K562 treated with DMSO at 1 percent for 24 hours (cell line): ENCODE data around the gene AGPAT2. TPM values are rescaled to one million over a fixed set of nuclear protein-coding genes. Genes with fewer than 3 reads are reported as not detected.

Experiments
- total RNA-seq: library from RNA; unstranded; fragments of 300-600 nt; gene quantifications from 2 replicates; pipeline ENCODE4 v1.2.3, GENCODE V29; 2022; ENCODE audit warnings: low read depth; ENCODE audit not compliant: insufficient read depth

AGPAT2 gene
- 78.2 and 86.1 TPM in 2 replicates for total RNA-seq

DNA sequence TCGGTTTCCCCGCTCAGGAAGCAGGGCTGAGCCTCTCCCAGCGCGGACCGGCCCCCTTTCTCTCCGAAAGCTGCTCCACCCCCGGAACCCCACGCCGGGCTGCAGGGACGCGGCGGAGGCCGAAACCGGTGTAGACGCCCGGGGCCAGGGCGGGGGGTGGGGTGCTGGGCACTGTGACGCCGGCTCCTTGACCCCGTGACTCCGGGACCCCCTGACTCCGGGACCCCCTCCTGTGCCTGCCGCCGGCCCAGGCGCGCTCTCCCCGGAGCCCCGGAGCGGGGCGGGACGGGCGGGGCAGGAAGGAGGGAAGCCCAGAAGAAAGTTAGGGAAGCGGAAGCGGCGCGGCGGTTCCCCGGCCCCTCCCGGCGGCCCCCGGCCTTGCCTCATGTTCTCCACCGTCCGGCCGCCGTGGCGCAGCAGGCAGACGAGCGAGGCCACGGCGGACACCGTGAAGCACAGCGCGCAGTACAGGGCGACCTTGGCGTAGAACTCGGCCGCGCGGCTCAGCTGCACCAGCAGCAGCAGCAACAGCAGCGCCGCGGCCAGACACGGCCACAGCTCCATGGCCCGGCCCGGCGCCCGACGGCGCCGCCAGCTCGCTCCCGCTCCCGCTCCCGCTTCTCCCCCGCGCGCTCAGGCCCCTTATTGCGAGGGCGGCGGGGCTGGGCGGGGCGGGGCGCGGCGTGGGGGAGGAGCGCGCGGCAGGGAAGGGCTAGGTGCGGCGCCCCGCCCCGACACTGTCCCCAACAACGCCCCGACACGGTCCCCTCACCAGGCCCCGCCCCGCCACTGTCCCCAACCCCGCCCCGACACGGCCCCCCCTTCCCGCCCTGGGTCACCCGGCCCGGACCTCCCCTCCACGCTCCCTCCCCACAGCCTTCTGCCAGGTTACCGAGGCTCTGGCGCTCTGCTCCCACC, at the start of gene AGPAT2:
TSS of gene AGPAT2 (minus strand) at position 664 of the 918 bp plus-strand sequence. CDS start at position 564, 100 bp downstream.

DNA sequence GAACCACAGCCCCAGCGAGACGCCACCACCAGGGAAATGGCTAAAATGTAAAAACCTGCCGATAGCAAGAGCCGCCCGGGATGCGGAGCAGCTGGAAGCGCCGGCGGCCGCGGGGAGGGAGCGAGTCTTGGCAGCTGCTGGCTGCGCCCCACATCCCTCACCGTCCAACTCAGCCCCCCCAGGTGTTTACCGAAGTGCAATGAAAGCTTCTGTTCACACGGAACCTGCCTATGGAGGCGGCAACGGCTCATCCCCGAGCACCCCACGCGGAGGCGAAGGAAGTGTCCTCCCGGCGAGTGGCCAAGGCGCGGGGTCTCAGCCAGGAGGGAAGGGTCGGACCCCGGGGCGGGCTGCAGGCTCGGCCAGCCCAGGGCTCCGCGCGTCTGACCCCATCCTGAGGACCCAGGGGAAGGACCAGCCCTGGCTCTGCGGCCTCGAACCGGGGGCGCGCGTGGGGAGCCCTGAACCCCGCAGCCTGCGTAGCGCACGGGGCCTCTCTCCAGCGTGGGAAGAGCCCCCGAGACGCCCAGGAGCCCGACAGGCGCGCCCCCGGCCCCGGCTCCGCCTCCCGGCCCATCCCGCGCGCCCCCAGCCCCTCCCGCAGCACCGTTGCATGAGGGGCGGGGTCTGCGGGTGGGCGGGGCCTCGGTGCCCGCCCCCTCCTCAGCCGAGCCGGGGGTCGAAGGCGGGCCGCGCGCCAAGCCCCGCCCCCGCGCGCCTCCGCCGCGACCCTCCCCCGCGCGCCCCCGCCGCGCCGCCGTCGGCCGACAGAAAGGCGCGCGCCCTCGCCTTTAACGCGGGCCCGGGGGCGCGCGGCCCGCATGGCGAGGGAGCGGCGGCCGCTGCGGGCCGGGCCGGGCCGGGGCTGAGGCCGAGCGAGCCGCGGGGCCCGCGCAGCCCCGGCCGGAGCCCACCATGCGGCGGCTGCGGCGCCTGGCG, 24.8 kb upstream of the AGPAT2 start, which contains the start of gene DIPK1B:
TSS of gene DIPK1B (plus strand) at position 822 of the 939 bp plus-strand sequence. CDS start at position 916, 94 bp downstream.

DNA sequence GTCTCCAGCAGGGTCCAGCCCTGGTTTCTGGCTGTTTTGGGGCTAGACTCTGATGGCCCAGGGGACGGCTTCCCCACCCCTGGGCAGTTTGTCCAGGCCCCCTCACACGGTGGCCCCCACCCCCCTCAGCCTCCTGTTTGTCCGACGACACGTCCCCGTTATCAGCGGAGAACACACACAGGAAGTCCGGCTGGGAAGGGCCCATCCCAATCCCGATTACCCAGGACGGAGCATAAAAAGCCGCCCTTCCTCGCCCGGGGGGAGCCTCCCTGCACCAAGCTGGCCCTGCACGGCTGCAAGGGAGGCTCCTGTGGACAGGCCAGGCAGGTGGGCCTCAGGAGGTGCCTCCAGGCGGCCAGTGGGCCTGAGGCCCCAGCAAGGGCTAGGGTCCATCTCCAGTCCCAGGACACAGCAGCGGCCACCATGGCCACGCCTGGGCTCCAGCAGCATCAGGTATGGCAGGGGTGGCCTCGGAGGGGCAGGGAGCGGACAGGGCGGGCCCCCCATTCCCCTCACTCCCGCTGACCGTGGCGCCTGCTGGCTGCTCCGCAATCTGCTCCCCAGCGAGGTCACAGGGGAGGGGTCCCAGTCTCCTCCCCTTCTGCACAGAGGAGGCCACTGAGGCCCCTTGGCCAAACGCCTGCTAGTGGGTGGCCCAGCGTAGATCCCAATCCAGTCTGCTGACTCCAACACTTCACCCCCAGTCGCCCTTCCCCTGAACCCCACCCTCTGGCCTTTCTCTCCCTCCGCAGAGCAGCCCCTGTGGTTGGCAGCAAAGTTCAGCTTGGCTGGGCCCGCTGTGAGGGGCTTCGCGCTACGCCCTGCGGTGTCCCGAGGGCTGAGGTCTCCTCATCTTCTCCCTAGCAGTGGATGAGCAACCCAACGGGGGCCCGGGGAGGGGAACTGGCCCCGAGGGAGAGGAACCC, 24.3 kb downstream of the AGPAT2 start, which contains the start of gene EGFL7:
TSS of gene EGFL7 (plus strand) at position 261 of the 926 bp plus-strand sequence. CDS start 5,367 bp downstream, outside the sequence.

Other genes starting within 250 kb of the AGPAT2 start
- 14.4 TPM in 2 replicates for gene INPP5E, start 247.6 kb downstream of the AGPAT2 start, total RNA-seq
- 54.0 and 55.0 TPM in 2 replicates for gene SEC16A, start 204.4 kb downstream of the AGPAT2 start, total RNA-seq
- 21.4 and 22.9 TPM in 2 replicates for gene NOTCH1, start 141.4 kb downstream of the AGPAT2 start, total RNA-seq
- 127 and 159 TPM in 2 replicates for gene EGFL7, start 24.5 kb downstream of the AGPAT2 start, total RNA-seq
- gene DIPK1B, start 25.1 kb upstream of the AGPAT2 start, total RNA-seq: 17.6 and 20.5 TPM in 2 replicates
- gene LCN10, start 55.5 kb upstream of the AGPAT2 start, total RNA-seq: 0.50 TPM in 1 of 2 replicates, not detected in the other
- not detected in 2 replicates for gene LCN6, start 61.1 kb upstream of the AGPAT2 start, total RNA-seq
- gene LCN8, start 70.8 kb upstream of the AGPAT2 start, total RNA-seq: not detected in 2 replicates
- gene LCN15, start 77.1 kb upstream of the AGPAT2 start, total RNA-seq: not detected in 2 replicates
- gene TMEM141, start 103.9 kb upstream of the AGPAT2 start, total RNA-seq: 80.0 and 85.0 TPM in 2 replicates
- 1.8 and 3.5 TPM in 2 replicates for gene CCDC183, start 108.9 kb upstream of the AGPAT2 start, total RNA-seq
- gene RABL6, start 120.5 kb upstream of the AGPAT2 start, total RNA-seq: 160 and 181 TPM in 2 replicates
- 12.3 and 15.9 TPM in 2 replicates for gene AJM1, start 155.0 kb upstream of the AGPAT2 start, total RNA-seq
- gene PHPT1, start 162.0 kb upstream of the AGPAT2 start, total RNA-seq: 163 and 193 TPM in 2 replicates
- gene MAMDC4, start 164.9 kb upstream of the AGPAT2 start, total RNA-seq: 1.9 and 3.1 TPM in 2 replicates
- gene EDF1, start 178.9 kb upstream of the AGPAT2 start, total RNA-seq: 668 and 686 TPM in 2 replicates
- gene TRAF2, start 199.1 kb upstream of the AGPAT2 start, total RNA-seq: 32.9 and 35.8 TPM in 2 replicates